ENCODE data around the gene GRM1.

DNA sequence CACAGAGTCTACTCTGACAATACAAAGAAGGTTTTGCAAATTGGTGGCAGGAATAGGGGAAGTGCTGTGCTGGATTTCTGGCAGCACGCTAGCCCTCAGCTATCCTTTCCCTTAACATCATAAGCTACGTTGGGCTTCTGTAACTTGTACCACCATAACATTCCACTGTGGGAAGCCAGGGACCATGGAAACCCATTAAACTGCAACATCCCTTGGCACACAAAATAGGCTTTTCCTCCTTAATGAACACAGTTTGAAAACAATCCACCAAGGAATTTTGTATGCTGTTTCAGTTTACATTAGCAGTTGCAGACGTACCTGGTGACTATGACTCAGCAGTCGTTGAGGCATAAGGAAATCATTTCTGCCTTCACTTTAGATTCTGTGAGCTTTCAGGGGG is 310.9 kb downstream of the GRM1 start:
- no peak for TF ChIP-seq POLR2A (IDR thresholded peaks at IDR 0.05; ENCODE audit: low read length)
- no peak for TF ChIP-seq GATA1 (IDR thresholded peaks at IDR 0.05; ENCODE audit: low read depth, low read length)

Data from erythroblast (primary cell).